SK-N-SH (cell line): Measurements from ENCODE around the gene TNS4. TPM values are rescaled to one million over a fixed set of nuclear protein-coding genes. Genes with fewer than 3 reads are reported as not detected.

Experiments
- CTCF ChIA-PET: fragments of 300-600, 350-600 bp; formaldehyde crosslinking; extraction: SDS; loops from one replicate; lab custom pipeline; 2021; lab: Yijun Ruan, JAX
- POLR2A ChIA-PET: fragments of 350-600 bp; sonication (Branson Sonifier 250); formaldehyde crosslinking; extraction: SDS; loops from one replicate; lab custom pipeline; 2020; ENCODE audit warnings: antibody characterized with exemption, inconsistent platforms; lab: Yijun Ruan, JAX
- DNase-seq: peaks from one replicate; pipeline ENCODE4 v3.0.0; 2012
- H2AFZ ChIP-seq: fragments of 200-600 bp; sonication (generic); 2 replicates; pipeline ENCODE4 v1.8.1; 2016; ENCODE audit warnings: antibody characterized with exemption, mild to moderate bottlenecking, low read depth
- H3F3A ChIP-seq: fragments of 200-600 bp; sonication (generic); replicated peaks from 2 replicates; pipeline ENCODE3; 2016; ENCODE audit warnings: antibody characterized with exemption, mild to moderate bottlenecking; ENCODE audit not compliant: insufficient read depth
- H3K27ac ChIP-seq, 2 experiments: fragments of 200-500 bp in 1 of 2; fragments of 200-600 bp in 1 of 2; sonication (Bioruptor generic) in 1 of 2; sonication (generic), shearing (Covaris generic) in 1 of 2; 2 replicates each; pipeline versions ENCODE4 v1.5.1 to v1.6.1; 2014 to 2016; ENCODE audit warnings: low read depth in 2 of 2, inconsistent platforms in 1 of 2, low read length in 1 of 2, mild to moderate bottlenecking in 1 of 2, mixed read lengths in 1 of 2
- H3K27me3 ChIP-seq: fragments of 200-600 bp; sonication (generic), shearing (Covaris generic); 2 replicates; pipeline ENCODE4 v1.6.1; 2016; ENCODE audit warnings: mixed run types; ENCODE audit not compliant: insufficient read depth
- H3K36me3 ChIP-seq, 2 experiments: fragments of 200-500 bp in 1 of 2; fragments of 200-600 bp in 1 of 2; sonication (Bioruptor generic) in 1 of 2; sonication (generic) in 1 of 2; replicated peaks in 1 of 2; 2 replicates each; pipeline versions ENCODE3 to v1.5.1; 2014 to 2016; ENCODE audit warnings: low read length in 1 of 2, mild to moderate bottlenecking in 1 of 2; ENCODE audit not compliant: insufficient read depth in 2 of 2, control insufficient read depth in 1 of 2
- H3K4me1 ChIP-seq, 2 experiments: fragments of 200-500 bp in 1 of 2; fragments of 200-600 bp in 1 of 2; sonication (Bioruptor generic) in 1 of 2; sonication (generic), shearing (Covaris generic) in 1 of 2; 2 replicates each; pipeline versions ENCODE4 v1.5.1 to v1.6.1; 2014 to 2016; ENCODE audit warnings: low read depth in 1 of 2, low read length in 1 of 2, mixed run types in 1 of 2; ENCODE audit not compliant: insufficient read depth in 2 of 2, control insufficient read depth in 1 of 2
- H3K4me2 ChIP-seq: fragments of 200-600 bp; sonication (generic), shearing (Covaris generic); 2 replicates; pipeline ENCODE4 v1.6.1; 2017; ENCODE audit warnings: mixed run types
- H3K4me3 ChIP-seq, 2 experiments: fragments of 200-500 bp in 1 of 2; fragments of 200-600 bp in 1 of 2; sonication (Bioruptor generic) in 1 of 2; sonication (generic), shearing (Covaris generic) in 1 of 2; 2 replicates each; pipeline versions ENCODE4 v1.5.1 to v1.8.1; 2014 to 2016; ENCODE audit warnings: low read depth in 2 of 2, inconsistent platforms in 1 of 2, low read length in 1 of 2, mild to moderate bottlenecking in 1 of 2, mixed read lengths in 1 of 2, moderate library complexity in 1 of 2
- H3K79me2 ChIP-seq: fragments of 200-600 bp; sonication (generic); 2 replicates; pipeline ENCODE4 v1.8.1; 2017; ENCODE audit warnings: mild to moderate bottlenecking; ENCODE audit not compliant: insufficient read depth
- H3K9ac ChIP-seq: fragments of 200-600 bp; sonication (generic); 2 replicates; pipeline ENCODE4 v1.6.1; 2017; ENCODE audit warnings: mixed run types
- H3K9me2 ChIP-seq: fragments of 200-600 bp; sonication (generic); 2 replicates; pipeline ENCODE4 v1.6.1; 2017; ENCODE audit warnings: mixed run types
- H3K9me3 ChIP-seq: fragments of 200-600 bp; sonication (generic); 2 replicates; pipeline ENCODE4 v1.6.1; 2017; ENCODE audit warnings: mixed run types, mild to moderate bottlenecking, moderate library complexity
- H4K20me1 ChIP-seq: fragments of 200-600 bp; sonication (generic); 2 replicates; pipeline ENCODE4 v1.6.1; 2017; ENCODE audit warnings: mild to moderate bottlenecking, mixed run types; ENCODE audit not compliant: insufficient read depth
- ELF1 ChIP-seq: IDR thresholded peaks from 2 replicates; pipeline ENCODE4 v1.4.0; 2012
- EP300 ChIP-seq, 2 experiments: IDR thresholded peaks; 2 replicates each; pipeline versions ENCODE4 v1.4.0 to v1.6.1; 2012; ENCODE audit warnings: borderline replicate concordance in 1 of 2, low read depth in 1 of 2, low read length in 1 of 2
- FOSL2 ChIP-seq: IDR thresholded peaks from 2 replicates; pipeline ENCODE4 v1.4.0; 2012; ENCODE audit warnings: low read depth, mild to moderate bottlenecking, moderate library complexity, borderline replicate concordance
- FOXM1 ChIP-seq: IDR thresholded peaks from 2 replicates; pipeline ENCODE4 v1.4.0; 2012; ENCODE audit warnings: low read depth, mild to moderate bottlenecking
- GABPA ChIP-seq: IDR thresholded peaks from 2 replicates; pipeline ENCODE4 v1.4.0; 2012; ENCODE audit warnings: low read depth, mild to moderate bottlenecking
- GATA2 ChIP-seq: sonication (generic); formaldehyde crosslinking; IDR thresholded peaks from 2 replicates; pipeline ENCODE4 v1.5.0; 2020; ENCODE audit warnings: mild to moderate bottlenecking, missing genetic modification reagents
- JUND ChIP-seq: IDR thresholded peaks from 2 replicates; pipeline ENCODE4 v1.4.0; 2012
- MAX ChIP-seq: IDR thresholded peaks from 2 replicates; pipeline ENCODE4 v1.4.0; 2012; ENCODE audit warnings: low read depth
- NFIC ChIP-seq: IDR thresholded peaks from 2 replicates; pipeline ENCODE4 v1.4.0; 2012; ENCODE audit warnings: borderline replicate concordance
- PBX3 ChIP-seq: IDR thresholded peaks from 2 replicates; pipeline ENCODE4; 2012
- POLR2AphosphoS5 ChIP-seq: IDR thresholded peaks from 2 replicates; pipeline ENCODE4 v1.6.1; 2012; ENCODE audit warnings: low read depth, low read length
- RAD21 ChIP-seq: IDR thresholded peaks from 2 replicates; pipeline ENCODE4 v1.6.1; 2012; ENCODE audit warnings: mild to moderate bottlenecking, low read length
- SIN3A ChIP-seq: IDR thresholded peaks from 2 replicates; pipeline ENCODE4 v1.6.1; 2012; ENCODE audit warnings: low read depth, mild to moderate bottlenecking, low read length, moderate library complexity, borderline replicate concordance
- TAF1 ChIP-seq: IDR thresholded peaks from 2 replicates; pipeline ENCODE4 v1.6.1; 2012; ENCODE audit warnings: low read depth, mild to moderate bottlenecking, low read length, moderate library complexity, borderline replicate concordance
- TCF12 ChIP-seq: IDR thresholded peaks from 2 replicates; pipeline ENCODE4 v1.4.0; 2012
- TEAD4 ChIP-seq: IDR thresholded peaks from 2 replicates; pipeline ENCODE4 v1.4.0; 2012; ENCODE audit warnings: mild to moderate bottlenecking, borderline replicate concordance; ENCODE audit not compliant: insufficient read depth
- YY1 ChIP-seq: IDR thresholded peaks from 2 replicates; pipeline ENCODE4 v1.4.0; 2012; ENCODE audit warnings: low read depth, mild to moderate bottlenecking
- ZBTB33 ChIP-seq: IDR thresholded peaks from 2 replicates; pipeline ENCODE4 v1.4.0; 2012; ENCODE audit warnings: low read depth, borderline replicate concordance
- WGBS: methylation state at CpG from one replicate; pipeline ENCODE4 v1.1.6; 2017; ENCODE audit warnings: low lambda C conversion rate; 5-methylcytosine and 5-hydroxymethylcytosine counted together
- polyA plus RNA-seq, 3 experiments: library from polyadenylated mRNA; depleted of rRNA; stranded (reverse); fragments of >200 nt; gene quantifications; 2 replicates each; pipeline ENCODE4 v1.2.3, GENCODE V29; 2012
- TF ChIP-seq, protein P1 (sequence below): IDR thresholded peaks from 2 replicates; pipeline ENCODE4 v1.4.0; 2012; ENCODE audit warnings: low read depth, borderline replicate concordance

TNS4 gene
- polyA plus RNA-seq, 1 of the 3 experiments (the other 2 are of a cell fraction) = not detected

DNA sequence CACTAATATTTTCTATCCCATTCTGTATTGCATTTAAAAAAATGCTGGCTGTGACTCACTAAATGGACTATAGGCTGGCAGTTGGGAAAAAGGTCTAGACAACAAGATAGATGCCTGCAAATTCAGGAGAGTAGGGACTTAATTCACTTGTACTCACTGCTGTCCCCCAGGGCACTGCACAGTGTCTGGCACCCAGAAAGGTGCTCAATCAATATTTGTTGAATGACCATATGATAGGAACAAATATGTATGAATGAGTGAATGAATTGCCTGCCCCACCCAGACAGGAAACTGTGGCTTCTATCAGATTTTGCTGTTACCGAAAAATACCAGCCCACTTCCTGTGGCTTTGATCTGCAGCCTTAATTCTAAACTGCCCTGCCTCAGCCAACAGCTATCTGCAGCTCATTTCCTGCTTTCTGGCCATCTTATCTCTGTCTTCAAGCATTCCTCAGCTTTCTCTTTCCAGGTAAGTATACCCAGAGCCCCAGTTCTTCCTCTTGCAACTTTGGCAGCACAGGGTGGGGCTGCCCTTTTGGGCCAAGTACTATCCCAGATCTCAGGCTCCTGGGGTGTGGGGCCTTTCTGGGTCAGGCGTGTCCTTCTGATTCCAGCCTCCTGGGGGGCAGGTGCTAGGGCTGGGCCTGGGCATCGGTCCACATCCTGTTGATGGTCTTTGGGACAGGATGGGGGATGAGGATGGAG lies 15.3 kb upstream of the TNS4 start:
- Histone ChIP-seq H3K36me3 (no peaks in the 10 kb centered on the region), H3K4me3 (no peak overlapping the region), H3K4me1 (peaks cover 12 to 24% of the 10 kb centered on the region in 2 experiments; a peak in 3 of 4 replicates), H3K4me2 (peak overlapping the region; percentile 34; the same call in 1 of the 2 replicates), H3K9me3 (no peaks in the 10 kb centered on the region), H3K9me2 (no peaks in the 10 kb centered on the region), H3F3A (peaks cover 22% of the 10 kb centered on the region), H3K79me2 (no peaks in the 10 kb centered on the region), H3K27ac (peak overlapping the region; percentile 42 to 72; a peak in 3 of 4 replicates), H3K27me3 (no peaks in the 10 kb centered on the region), H4K20me1 (no peaks in the 10 kb centered on the region), H3K9ac (peak overlapping the region; percentile 24; the same call in 1 of the 2 replicates), H2AFZ (peak overlapping the region; percentile 47; the same call in 1 of the 2 replicates)
- 42% methylated on average over 3 of the region's 3 CpGs for WGBS
- TF ChIP-seq YY1 (no peak), ELF1 (0 out of 2 replicates have a peak, but pooled peaks have one; percentile 18), JUND (peak; percentile 54; the same call in 1 of the 2 replicates), FOSL2 (peak; percentile 22; the same call in 1 of the 2 replicates), TAF1 (no peak), TCF12 (peak; percentile 80), RAD21 (no peak), TEAD4 (peak; percentile 77), MAX (no peak), EP300 (IDR thresholded peaks at IDR 0.05; ENCODE audit: borderline replicate concordance in 1 of 2, low read depth in 1 of 2, low read length in 1 of 2) (peak in 1 of 2 experiments; percentile 82; a peak in 2 of 4 replicates), POLR2AphosphoS5 (no peak; the same call in 1 of the 2 replicates), NFIC (peak; percentile 43; the same call in 1 of the 2 replicates), PBX3 (peak; percentile 63), GATA2 (CRISPR knock-in tag) (no peak), GABPA (peak; percentile 43), ZBTB33 (no peak), FOXM1 (peak; percentile 78; the same call in 1 of the 2 replicates), SIN3A (no peak)
- TF ChIP-seq, protein P1, sequence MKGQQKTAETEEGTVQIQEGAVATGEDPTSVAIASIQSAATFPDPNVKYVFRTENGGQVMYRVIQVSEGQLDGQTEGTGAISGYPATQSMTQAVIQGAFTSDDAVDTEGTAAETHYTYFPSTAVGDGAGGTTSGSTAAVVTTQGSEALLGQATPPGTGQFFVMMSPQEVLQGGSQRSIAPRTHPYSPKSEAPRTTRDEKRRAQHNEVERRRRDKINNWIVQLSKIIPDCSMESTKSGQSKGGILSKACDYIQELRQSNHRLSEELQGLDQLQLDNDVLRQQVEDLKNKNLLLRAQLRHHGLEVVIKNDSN = no peak
- CTCF ChIA-PET = interaction anchor here (1.3 to 2.5 kb wide), 4 partner anchors 15 to 40 kb away, joined by 4 to 8 read pairs (median 6); no protein-coding TSS in a partner anchor
- peak; percentile 43 for DNase-seq
- POLR2A ChIA-PET = no interaction called here
